ENCODE data around the gene APLF.

GRCh38 chr2:68435615-68436014 lies 31.8 kb upstream of the APLF start:
- TF ChIP-seq EZH2 (IDR thresholded peaks at IDR 0.05; ENCODE audit: low read depth, unreplicated experiment) (no peak), CTCF (conservative IDR thresholded peaks at IDR 0.05; ENCODE audit: low read depth in 2 of 2) (no peak), REST (IDR thresholded peaks at IDR 0.05; ENCODE audit: unreplicated experiment) (no peak), EZH2phosphoT487 (IDR thresholded peaks at IDR 0.05; ENCODE audit: unreplicated experiment) (no peak), POLR2AphosphoS5 (IDR thresholded peaks at IDR 0.05; ENCODE audit: low read depth) (no peak), CREB1 (CRISPR knock-in tag; IDR thresholded peaks at IDR 0.05; ENCODE audit: low read depth) (no peak), ETS1 (IDR thresholded peaks at IDR 0.05) (no peak), STAT1 (IDR thresholded peaks at IDR 0.05; ENCODE audit: unreplicated experiment) (no peak), ZNF462 (CRISPR knock-in tag; IDR thresholded peaks at IDR 0.05) (no peak), NANOG (IDR thresholded peaks at IDR 0.05; ENCODE audit: borderline replicate concordance) (no peak), ZNF331 (CRISPR knock-in tag; IDR thresholded peaks at IDR 0.05; ENCODE audit: low read depth) (no peak), JUNB (IDR thresholded peaks at IDR 0.05; ENCODE audit: unreplicated experiment) (no peak)
